IMR-90 (cell line): ENCODE data around the gene ADD1. TPM values are rescaled to one million over a fixed set of nuclear protein-coding genes. Genes with fewer than 3 reads are reported as not detected.
A peak's percentile ranks its signal among the peaks of the same experiment; 100 is the strongest.

Experiments used
- ATAC-seq: fragments of 200-7000 bp; cut with Tn5 transposase; 2 replicates; pipeline ENCODE4 v1.9.1; 2020; ENCODE audit warnings: low read depth, mild to moderate bottlenecking, moderate library complexity
- BruUV-seq: library from RNA; stranded (reverse); fragments of 400-500 nt; replicated peaks from 2 replicates; lab custom pipeline; 2021; lab: Mats Ljungman, UMichigan
- CTCF ChIA-PET: fragments of 300-600 bp; formaldehyde crosslinking; extraction: SDS; loops from one replicate; lab custom pipeline; 2021; ENCODE audit warnings: antibody characterized with exemption; lab: Yijun Ruan, JAX
- POLR2A ChIA-PET: fragments of 300-600 bp; sonication (Branson Sonifier 250); formaldehyde crosslinking; loops from one replicate; lab custom pipeline; 2022; ENCODE audit warnings: antibody characterized with exemption; ENCODE audit not compliant: unreplicated experiment; lab: Charles Lee
- DNase-seq: peaks from one replicate; pipeline ENCODE4 v3.0.0; 2013
- H2AFZ ChIP-seq: replicated peaks from 2 replicates; pipeline ENCODE3; 2013; ENCODE audit warnings: low read length, mild to moderate bottlenecking; ENCODE audit not compliant: poor library complexity
- H2AK5ac ChIP-seq: 2 replicates; pipeline ENCODE4 v1.6.1; 2013; ENCODE audit warnings: low read depth, low read length, inconsistent platforms
- H2AK9ac ChIP-seq: replicated peaks from 2 replicates; pipeline ENCODE3; 2013; ENCODE audit warnings: mild to moderate bottlenecking, low read depth, low read length, moderate library complexity; ENCODE audit not compliant: poor library complexity
- H2BK120ac ChIP-seq: 2 replicates; pipeline ENCODE4 v1.6.1; 2013; ENCODE audit warnings: low read depth, low read length, inconsistent platforms
- H2BK15ac ChIP-seq: 3 replicates; pipeline ENCODE4 v1.6.1; 2013; ENCODE audit warnings: low read depth, low read length, inconsistent platforms
- H2BK20ac ChIP-seq: 2 replicates; pipeline ENCODE4 v1.6.1; 2013; ENCODE audit warnings: low read depth, mild to moderate bottlenecking, inconsistent platforms, low read length, moderate library complexity
- H2BK5ac ChIP-seq: 2 replicates; pipeline ENCODE4 v1.6.1; 2013; ENCODE audit warnings: mild to moderate bottlenecking, low read depth, low read length, inconsistent platforms; ENCODE audit not compliant: poor library complexity, severe bottlenecking
- H3K14ac ChIP-seq: replicated peaks from 2 replicates; pipeline ENCODE4 v1.6.1; 2013; ENCODE audit warnings: low read depth, low read length, inconsistent platforms
- H3K18ac ChIP-seq: 2 replicates; pipeline ENCODE4 v1.6.1; 2013; ENCODE audit warnings: low read depth, low read length, control low read depth
- H3K23ac ChIP-seq: 2 replicates; pipeline ENCODE4 v1.6.1; 2013; ENCODE audit warnings: low read depth, low read length, inconsistent platforms
- H3K27ac ChIP-seq: 2 replicates; pipeline ENCODE4 v1.5.1; 2013; ENCODE audit warnings: mild to moderate bottlenecking, control low read depth, low read length; ENCODE audit not compliant: insufficient read depth
- H3K27me3 ChIP-seq: 2 replicates; pipeline ENCODE4 v1.6.1; 2013; ENCODE audit warnings: low read length; ENCODE audit not compliant: control insufficient read depth, insufficient read depth
- H3K36me3 ChIP-seq: 2 replicates; pipeline ENCODE4 v1.6.1; 2013; ENCODE audit warnings: low read length, mixed read lengths; ENCODE audit not compliant: control insufficient read depth, insufficient read depth
- H3K4ac ChIP-seq: 2 replicates; pipeline ENCODE4 v1.6.1; 2013; ENCODE audit warnings: low read depth, low read length, inconsistent platforms
- H3K4me1 ChIP-seq: 2 replicates; pipeline ENCODE4 v1.6.1; 2013; ENCODE audit warnings: low read length, mixed read lengths; ENCODE audit not compliant: control insufficient read depth, insufficient read depth
- H3K4me2 ChIP-seq: 2 replicates; pipeline ENCODE4 v1.6.1; 2013; ENCODE audit warnings: low read depth, mild to moderate bottlenecking, control low read depth, low read length, moderate library complexity
- H3K4me3 ChIP-seq: 2 replicates; pipeline ENCODE4 v1.5.1; 2013; ENCODE audit warnings: low read depth, mild to moderate bottlenecking, control low read depth, low read length, moderate library complexity; ENCODE audit not compliant: insufficient read depth
- H3K56ac ChIP-seq: 2 replicates; pipeline ENCODE4 v1.6.1; 2013; ENCODE audit warnings: low read length, inconsistent platforms; ENCODE audit not compliant: insufficient read depth; ENCODE audit errors: extremely low read depth
- H3K79me1 ChIP-seq, 2 experiments: 2 replicates each; pipeline ENCODE4 v1.6.1; 2013; ENCODE audit warnings: low read length in 2 of 2, inconsistent platforms in 1 of 2, low read depth in 1 of 2
- H3K9ac ChIP-seq: 2 replicates; pipeline ENCODE4 v1.6.1; 2013; ENCODE audit warnings: low read depth, low read length, control low read depth
- H3K9me1 ChIP-seq: 2 replicates; pipeline ENCODE4 v1.6.1; 2013; ENCODE audit warnings: low read length, inconsistent platforms; ENCODE audit not compliant: insufficient read depth
- H3K9me3 ChIP-seq: 2 replicates; pipeline ENCODE4 v1.6.1; 2013; ENCODE audit warnings: low read length; ENCODE audit not compliant: control insufficient read depth, insufficient read depth
- H4K20me1 ChIP-seq: 2 replicates; pipeline ENCODE4 v1.6.1; 2013; ENCODE audit warnings: low read length, inconsistent platforms; ENCODE audit not compliant: insufficient read depth
- H4K5ac ChIP-seq: 2 replicates; pipeline ENCODE4 v1.6.1; 2013; ENCODE audit warnings: mild to moderate bottlenecking, low read depth, low read length, control low read depth
- H4K8ac ChIP-seq, 2 experiments: 2 replicates each; pipeline ENCODE4 v1.6.1; 2013; ENCODE audit warnings: low read depth in 2 of 2, low read length in 2 of 2, control low read depth in 1 of 2, inconsistent platforms in 1 of 2
- H4K91ac ChIP-seq: 2 replicates; pipeline ENCODE4 v1.6.1; 2013; ENCODE audit warnings: low read depth, low read length, inconsistent platforms; ENCODE audit not compliant: insufficient read depth
- BHLHE40 ChIP-seq: fragments of 150-350 bp; IDR thresholded peaks from 2 replicates; pipeline ENCODE4 v1.6.1; 2016; ENCODE audit warnings: mild to moderate bottlenecking, low read depth, low read length
- CEBPB ChIP-seq: IDR thresholded peaks from 2 replicates; pipeline ENCODE4 v1.6.1; 2012; ENCODE audit warnings: low read depth, low read length, improper control_type of control experiment
- ELK1 ChIP-seq: fragments of 150-350 bp; IDR thresholded peaks from 2 replicates; pipeline ENCODE4 v1.6.1; 2016; ENCODE audit warnings: low read depth, mild to moderate bottlenecking, low read length, moderate library complexity, borderline replicate concordance
- FOS ChIP-seq: fragments of 150-350 bp; IDR thresholded peaks from 2 replicates; pipeline ENCODE4 v1.6.1; 2016; ENCODE audit warnings: low read depth, low read length
- MAFK ChIP-seq: IDR thresholded peaks from 2 replicates; pipeline ENCODE4 v1.6.1; 2012; ENCODE audit warnings: low read depth, low read length, improper control_type of control experiment
- MAZ ChIP-seq: IDR thresholded peaks from 2 replicates; pipeline ENCODE4 v1.6.1; 2012; ENCODE audit warnings: low read depth, mild to moderate bottlenecking, low read length, improper control_type of control experiment, moderate library complexity, borderline replicate concordance
- MXI1 ChIP-seq: IDR thresholded peaks from 2 replicates; pipeline ENCODE4 v1.6.1; 2012; ENCODE audit warnings: low read depth, mild to moderate bottlenecking, low read length, moderate library complexity, borderline replicate concordance
- NFE2L2 ChIP-seq: fragments of 150-350 bp; IDR thresholded peaks from 2 replicates; pipeline ENCODE4 v1.6.1; 2016; ENCODE audit warnings: low read depth, mild to moderate bottlenecking, low read length
- POLR2A ChIP-seq: IDR thresholded peaks from 2 replicates; pipeline ENCODE4 v1.6.1; 2012; ENCODE audit warnings: mild to moderate bottlenecking, low read depth, low read length
- RAD21 ChIP-seq: IDR thresholded peaks from 2 replicates; pipeline ENCODE4 v1.6.1; 2012; ENCODE audit warnings: low read length, improper control_type of control experiment
- RCOR1 ChIP-seq: IDR thresholded peaks from 2 replicates; pipeline ENCODE4 v1.6.1; 2012; ENCODE audit warnings: mild to moderate bottlenecking, low read length, improper control_type of control experiment; ENCODE audit not compliant: insufficient replicate concordance
- SMC3 ChIP-seq: fragments of 150-350 bp; IDR thresholded peaks from 2 replicates; pipeline ENCODE4 v1.6.1; 2016; ENCODE audit warnings: low read depth, mild to moderate bottlenecking, antibody characterized with exemption, low read length, moderate library complexity
- USF2 ChIP-seq: fragments of 150-350 bp; IDR thresholded peaks from 2 replicates; pipeline ENCODE4 v1.6.1; 2017; ENCODE audit warnings: mild to moderate bottlenecking, antibody characterized with exemption, low read length, low read depth
- WGBS, 2 experiments: methylation state at CpG; one replicate each; pipeline versions ENCODE4 v1.1.5 to v1.1.7; 2013; ENCODE audit warnings: missing lambda C conversion rate in 2 of 2; ENCODE audit not compliant: insufficient read length in 1 of 2; ENCODE audit errors: extremely low coverage in 2 of 2; 5-methylcytosine and 5-hydroxymethylcytosine counted together
- dilution Hi-C: fragments of 300-500 bp; cut with HindIII; formaldehyde crosslinking; loops from one replicate; pipeline ENCODE4 v1.14.3; 2018; ENCODE audit warnings: low sequenced_read_pairs; ENCODE audit not compliant: unreplicated experiment
- in situ Hi-C: fragments of 300-500 bp; cut with MboI; formaldehyde crosslinking; loops from 3 replicates; pipeline ENCODE4 v1.14.3; 2019; ENCODE audit warnings: low sequenced_read_pairs, inconsistent platforms, mixed read lengths
- intact Hi-C: fragments of 100-400 bp; cut with micrococcal nuclease; formaldehyde crosslinking; loops from 2 replicates; pipeline ENCODE4 v1.10.0; 2022
- polyA plus RNA-seq, 3 experiments: library from polyadenylated mRNA; depleted of rRNA; stranded (reverse); fragments of >200 nt; gene quantifications; 2 replicates each; pipeline ENCODE4 v1.2.3, GENCODE V29; 2012; ENCODE audit warnings: low replicate concordance in 1 of 3
- total RNA-seq: library from RNA; depleted of rRNA; stranded (reverse); fragments of >200 nt; gene quantifications from 2 replicates; pipeline ENCODE4 v1.2.3, GENCODE V29; 2012
- TF ChIP-seq, protein P1 (sequence below): conservative IDR thresholded peaks from 2 replicates; pipeline ENCODE4 v1.5.1; 2012; ENCODE audit warnings: mild to moderate bottlenecking, low read depth, low read length, improper control_type of control experiment

The ADD1 gene
- total and polyA plus RNA-seq, 2 of the 4 experiments (the other 2 are of a cell fraction) = 122 to 215 TPM

DNA sequence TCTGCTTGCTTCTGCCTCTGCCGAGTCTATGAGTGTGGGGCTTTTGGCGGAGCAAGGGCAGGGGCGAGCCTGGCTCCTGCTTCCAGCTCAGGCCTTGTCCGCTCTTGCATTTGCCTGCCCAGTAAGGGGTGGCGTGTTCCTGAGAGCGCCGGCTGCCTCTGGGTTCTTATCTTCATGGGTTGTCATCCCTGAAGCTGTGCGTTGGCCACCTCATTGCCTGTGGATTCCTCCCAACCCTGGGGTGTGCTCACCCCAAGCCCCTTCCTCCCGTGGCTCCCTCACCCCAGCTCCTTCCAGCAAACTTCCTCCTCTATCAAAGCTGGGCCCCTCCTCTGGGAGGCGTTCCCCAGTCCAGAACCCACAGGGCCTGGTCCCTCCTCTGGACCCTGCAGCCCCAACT is 33.3 kb upstream of the ADD1 start:
- intact Hi-C loops = no loop called here
- peak overlapping the region; percentile 21 for H2AFZ ChIP-seq
- H3K9ac ChIP-seq = no peak overlapping the region
- TF ChIP-seq RAD21 = no peak
- TF ChIP-seq POLR2A = no peak
- TF ChIP-seq SMC3 = no peak
- no peak for TF ChIP-seq MAFK
- TF ChIP-seq NFE2L2 = no peak
- no peak for TF ChIP-seq BHLHE40
- TF ChIP-seq MXI1 = no peak
- TF ChIP-seq MAZ = no peak
- no peak for TF ChIP-seq RCOR1
- TF ChIP-seq, protein P1, sequence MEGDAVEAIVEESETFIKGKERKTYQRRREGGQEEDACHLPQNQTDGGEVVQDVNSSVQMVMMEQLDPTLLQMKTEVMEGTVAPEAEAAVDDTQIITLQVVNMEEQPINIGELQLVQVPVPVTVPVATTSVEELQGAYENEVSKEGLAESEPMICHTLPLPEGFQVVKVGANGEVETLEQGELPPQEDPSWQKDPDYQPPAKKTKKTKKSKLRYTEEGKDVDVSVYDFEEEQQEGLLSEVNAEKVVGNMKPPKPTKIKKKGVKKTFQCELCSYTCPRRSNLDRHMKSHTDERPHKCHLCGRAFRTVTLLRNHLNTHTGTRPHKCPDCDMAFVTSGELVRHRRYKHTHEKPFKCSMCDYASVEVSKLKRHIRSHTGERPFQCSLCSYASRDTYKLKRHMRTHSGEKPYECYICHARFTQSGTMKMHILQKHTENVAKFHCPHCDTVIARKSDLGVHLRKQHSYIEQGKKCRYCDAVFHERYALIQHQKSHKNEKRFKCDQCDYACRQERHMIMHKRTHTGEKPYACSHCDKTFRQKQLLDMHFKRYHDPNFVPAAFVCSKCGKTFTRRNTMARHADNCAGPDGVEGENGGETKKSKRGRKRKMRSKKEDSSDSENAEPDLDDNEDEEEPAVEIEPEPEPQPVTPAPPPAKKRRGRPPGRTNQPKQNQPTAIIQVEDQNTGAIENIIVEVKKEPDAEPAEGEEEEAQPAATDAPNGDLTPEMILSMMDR = no peak
- TF ChIP-seq ELK1 = no peak
- no peak for TF ChIP-seq FOS
- TF ChIP-seq CEBPB = no peak
- no peak for TF ChIP-seq USF2
- no peak overlapping the region for H3K56ac ChIP-seq
- no peak overlapping the region for H3K27ac ChIP-seq
- H3K27me3 ChIP-seq = no peaks in the 10 kb centered on the region
- H3K79me1 ChIP-seq = peaks cover 0 to 68% of the 10 kb centered on the region in 2 experiments; a peak in 3 of 4 replicates
- H3K36me3 ChIP-seq = no peaks in the 10 kb centered on the region; the same call in 1 of the 2 replicates
- in situ Hi-C loops = no loop called here
- ChIA-PET POLR2A (interaction anchor here (0.7 kb wide), 1 partner anchor 8 kb away, joined by 3 read pairs; no protein-coding TSS in a partner anchor), CTCF (no interaction called here)
- no peak overlapping the region for H3K4me3 ChIP-seq
- DNase-seq (no peak), ATAC-seq (no peak)
- H3K4me2 ChIP-seq = no peak overlapping the region
- no peak overlapping the region for H2BK20ac ChIP-seq
- H4K20me1 ChIP-seq = peaks cover 13% of the 10 kb centered on the region; the same call in 1 of the 2 replicates
- no peak overlapping the region for H3K4ac ChIP-seq
- no peak overlapping the region for H4K91ac ChIP-seq
- no peak overlapping the region for H2BK5ac ChIP-seq
- no peak overlapping the region for H3K14ac ChIP-seq
- no peak overlapping the region for H2BK15ac ChIP-seq
- no peak overlapping the region for H4K5ac ChIP-seq
- no peak overlapping the region for H2BK120ac ChIP-seq
- peaks cover 21% of the 10 kb centered on the region for H3K9me1 ChIP-seq
- H3K18ac ChIP-seq = no peak overlapping the region
- no TSS peak for BruUV-seq
- no peak overlapping the region for H4K8ac ChIP-seq
- dilution Hi-C loops = no loop called here
- peaks cover 27% of the 10 kb centered on the region for H3K4me1 ChIP-seq
- WGBS, 2 experiments = 100% methylated on average over 2 of the region's 10 CpGs; no CpG with 5 or more reads in 1 of the 2 experiments
- no peak overlapping the region for H2AK5ac ChIP-seq
- no peak overlapping the region for H3K23ac ChIP-seq
- peak overlapping the region; percentile 72 for H2AK9ac ChIP-seq
- H3K9me3 ChIP-seq = no peaks in the 10 kb centered on the region
